ENCODE measurements around the gene GLI1. TPM values are rescaled to one million over a fixed set of nuclear protein-coding genes. Genes with fewer than 3 reads are reported as not detected.

GLI1 gene
- polyA plus RNA-seq, 2 donors = 0.16 to 0.28 TPM

GRCh38 chr12:57473392-57473791 lies 13.8 kb downstream of the GLI1 start:
- H3K27ac ChIP-seq (ENCODE audit: low read depth in 2 of 2, low read length in 1 of 2) = no peak overlapping the region
- no peak overlapping the region for H3K4me3 ChIP-seq (ENCODE audit: low read depth in 1 of 2, low read length in 2 of 2)
- H3K27me3 ChIP-seq (ENCODE audit: control insufficient read depth in 1 of 2, insufficient read depth in 2 of 2, low read length in 2 of 2) = peaks cover 0 to 9% of the 10 kb centered on the region in 2 donors
- 52 to 55% methylated on average over 3 of the region's 3 CpGs for WGBS, 2 donors
- peaks cover 4 to 17% of the 10 kb centered on the region in 2 donors for H3K4me1 ChIP-seq (ENCODE audit: control insufficient read depth in 2 of 2, insufficient read depth in 2 of 2, low read length in 1 of 2)
- H3K36me3 ChIP-seq (ENCODE audit: control insufficient read depth in 2 of 2, insufficient read depth in 2 of 2, low read length in 1 of 2) = peaks cover 0 to 3% of the 10 kb centered on the region in 2 donors
- H3K9me3 ChIP-seq (ENCODE audit: control insufficient read depth in 2 of 2, insufficient read depth in 1 of 2, low read depth in 1 of 2, low read length in 1 of 2) = no peaks in the 10 kb centered on the region

DNA sequence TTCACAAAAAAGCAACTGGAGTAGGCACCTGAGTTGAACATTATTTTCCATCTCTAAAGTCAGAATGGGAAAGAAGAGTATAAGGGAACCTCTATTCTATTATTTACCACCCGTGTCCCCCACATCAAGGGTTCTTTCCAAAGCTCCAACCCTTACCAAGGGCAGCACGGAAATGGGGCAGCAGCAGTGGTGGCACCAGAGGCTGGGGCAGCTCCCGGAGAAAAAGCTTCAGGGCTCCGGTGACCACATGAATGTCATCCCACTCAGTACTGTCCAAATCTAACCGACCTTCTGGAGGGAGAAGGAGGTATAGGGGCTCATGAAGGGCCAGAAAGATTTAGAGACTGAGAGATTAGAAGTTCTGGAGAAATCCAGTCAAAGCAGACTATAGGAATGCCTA lies 14.3 kb downstream of the GLI1 start:
- H3K27ac ChIP-seq (ENCODE audit: low read depth in 2 of 2, low read length in 1 of 2) = no peak overlapping the region
- H3K9me3 ChIP-seq (ENCODE audit: control insufficient read depth in 2 of 2, insufficient read depth in 1 of 2, low read depth in 1 of 2, low read length in 1 of 2) = no peaks in the 10 kb centered on the region
- H3K4me3 ChIP-seq (ENCODE audit: low read depth in 1 of 2, low read length in 2 of 2) = no peak overlapping the region
- peaks cover 0 to 9% of the 10 kb centered on the region in 2 donors for H3K27me3 ChIP-seq (ENCODE audit: control insufficient read depth in 1 of 2, insufficient read depth in 2 of 2, low read length in 2 of 2)
- peaks cover 0 to 3% of the 10 kb centered on the region in 2 donors for H3K36me3 ChIP-seq (ENCODE audit: control insufficient read depth in 2 of 2, insufficient read depth in 2 of 2, low read length in 1 of 2)
- 87 to 92% methylated on average over 5 of the region's 5 CpGs for WGBS, 2 donors
- peaks cover 4 to 19% of the 10 kb centered on the region in 2 donors for H3K4me1 ChIP-seq (ENCODE audit: control insufficient read depth in 2 of 2, insufficient read depth in 2 of 2, low read length in 1 of 2)

GRCh38 chr12:57474430-57474829 lies 14.8 kb downstream of the GLI1 start:
- peaks cover 4 to 19% of the 10 kb centered on the region in 2 donors for H3K4me1 ChIP-seq (ENCODE audit: control insufficient read depth in 2 of 2, insufficient read depth in 2 of 2, low read length in 1 of 2)
- no peak overlapping the region for H3K27ac ChIP-seq (ENCODE audit: low read depth in 2 of 2, low read length in 1 of 2)
- no peaks in the 10 kb centered on the region for H3K9me3 ChIP-seq (ENCODE audit: control insufficient read depth in 2 of 2, insufficient read depth in 1 of 2, low read depth in 1 of 2, low read length in 1 of 2)
- peaks cover 0 to 3% of the 10 kb centered on the region in 2 donors for H3K36me3 ChIP-seq (ENCODE audit: control insufficient read depth in 2 of 2, insufficient read depth in 2 of 2, low read length in 1 of 2)
- peaks cover 0 to 9% of the 10 kb centered on the region in 2 donors for H3K27me3 ChIP-seq (ENCODE audit: control insufficient read depth in 1 of 2, insufficient read depth in 2 of 2, low read length in 2 of 2)
- 77 to 79% methylated on average over 8 of the region's 8 CpGs for WGBS, 2 donors
- H3K4me3 ChIP-seq (ENCODE audit: low read depth in 1 of 2, low read length in 2 of 2) = no peak overlapping the region

DNA sequence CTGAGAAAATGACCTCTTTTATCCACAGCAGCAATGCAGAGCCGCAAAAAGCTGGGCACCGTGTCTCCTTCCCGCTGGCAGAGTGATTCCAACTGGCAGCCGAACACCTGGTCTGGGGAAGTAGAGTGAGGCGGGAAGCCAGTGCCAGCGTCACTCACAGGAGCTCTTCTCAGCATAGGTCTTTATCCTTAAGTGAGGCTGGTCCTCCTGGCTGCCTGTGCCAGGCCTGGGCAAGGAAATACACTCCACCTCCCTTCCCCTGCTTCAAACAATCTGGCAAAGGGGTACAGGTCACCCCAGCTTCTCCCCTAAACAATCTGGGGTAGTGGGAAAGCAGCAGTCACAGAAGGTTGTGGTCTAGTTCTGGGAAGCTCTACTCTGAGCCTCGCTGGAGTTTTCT lies 15.3 kb downstream of the GLI1 start:
- 53 to 63% methylated on average over 7 of the region's 7 CpGs for WGBS, 2 donors
- Histone ChIP-seq H3K9me3 (ENCODE audit: control insufficient read depth in 2 of 2, insufficient read depth in 1 of 2, low read depth in 1 of 2, low read length in 1 of 2) (no peaks in the 10 kb centered on the region), H3K27ac (ENCODE audit: low read depth in 2 of 2, low read length in 1 of 2) (no peak overlapping the region), H3K27me3 (ENCODE audit: control insufficient read depth in 1 of 2, insufficient read depth in 2 of 2, low read length in 2 of 2) (peaks cover 0 to 9% of the 10 kb centered on the region in 2 donors), H3K4me1 (ENCODE audit: control insufficient read depth in 2 of 2, insufficient read depth in 2 of 2, low read length in 1 of 2) (peaks cover 4 to 19% of the 10 kb centered on the region in 2 donors), H3K4me3 (ENCODE audit: low read depth in 1 of 2, low read length in 2 of 2) (peak overlapping the region in 1 of 2 donors; percentile 13), H3K36me3 (ENCODE audit: control insufficient read depth in 2 of 2, insufficient read depth in 2 of 2, low read length in 1 of 2) (peaks cover 0 to 3% of the 10 kb centered on the region in 2 donors)

GRCh38 chr12:57475271-57476161 lies 15.9 kb downstream of the GLI1 start:
- H3K9me3 ChIP-seq (ENCODE audit: control insufficient read depth in 2 of 2, insufficient read depth in 1 of 2, low read depth in 1 of 2, low read length in 1 of 2) = no peaks in the 10 kb centered on the region
- peak overlapping the region; percentile 13 to 24 for H3K4me3 ChIP-seq (ENCODE audit: low read depth in 1 of 2, low read length in 2 of 2)
- peak overlapping the region in 1 of 2 donors; percentile 29 for H3K27ac ChIP-seq (ENCODE audit: low read depth in 2 of 2, low read length in 1 of 2)
- no peaks in the 10 kb centered on the region for H3K36me3 ChIP-seq (ENCODE audit: control insufficient read depth in 2 of 2, insufficient read depth in 2 of 2, low read length in 1 of 2)
- 12 to 13% methylated on average over 80 to 84 of the region's 84 CpGs for WGBS, 2 donors
- H3K4me1 ChIP-seq (ENCODE audit: control insufficient read depth in 2 of 2, insufficient read depth in 2 of 2, low read length in 1 of 2) = peaks cover 4 to 19% of the 10 kb centered on the region in 2 donors
- peaks cover 0 to 9% of the 10 kb centered on the region in 2 donors for H3K27me3 ChIP-seq (ENCODE audit: control insufficient read depth in 1 of 2, insufficient read depth in 2 of 2, low read length in 2 of 2)

DNA sequence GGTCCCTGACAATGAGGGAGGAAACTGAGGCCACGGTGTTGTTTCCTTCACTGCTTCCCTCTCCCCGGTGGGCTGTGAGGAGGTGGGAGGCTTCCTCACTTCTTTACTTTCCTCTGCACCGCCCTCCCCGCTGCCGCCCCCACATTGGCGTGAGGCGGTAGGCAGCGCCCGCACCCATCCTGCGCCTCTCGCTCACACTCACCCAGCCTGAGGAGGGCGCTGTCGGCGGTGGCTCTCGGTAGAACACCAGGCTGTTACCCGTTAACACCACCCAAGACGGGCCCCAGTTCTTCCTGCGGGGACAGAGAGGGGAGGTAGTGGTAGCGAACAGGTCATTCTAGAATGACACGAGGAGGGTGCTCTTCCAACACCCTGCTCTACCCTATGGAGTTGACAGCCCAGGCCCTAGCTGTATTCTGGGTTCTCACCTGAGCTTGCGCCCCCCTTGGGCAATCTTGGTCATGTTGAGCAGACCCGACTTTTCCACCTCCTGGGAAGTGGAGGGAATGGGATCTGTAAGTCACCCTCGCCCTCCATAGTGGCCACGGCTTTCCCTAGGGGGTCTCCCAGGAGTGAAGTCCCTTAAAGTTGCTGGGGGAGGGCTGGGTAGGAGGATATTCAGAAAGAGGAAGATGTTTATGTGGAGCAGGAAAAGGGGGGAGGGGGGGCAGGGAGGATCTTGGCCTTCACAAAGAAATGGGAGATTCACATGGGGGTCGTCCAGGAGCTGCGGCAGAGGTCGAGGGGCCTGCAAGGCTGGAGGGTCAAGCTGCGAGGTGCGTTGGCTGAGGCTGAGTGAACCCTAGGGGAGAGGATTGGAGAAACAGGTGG lies 16.8 kb downstream of the GLI1 start:
- Histone ChIP-seq H3K4me3 (ENCODE audit: low read depth in 1 of 2, low read length in 2 of 2) (peak overlapping the region; percentile 13 to 24), H3K27ac (ENCODE audit: low read depth in 2 of 2, low read length in 1 of 2) (peak overlapping the region; percentile 29 to 37), H3K4me1 (ENCODE audit: control insufficient read depth in 2 of 2, insufficient read depth in 2 of 2, low read length in 1 of 2) (peaks cover 4 to 19% of the 10 kb centered on the region in 2 donors), H3K27me3 (ENCODE audit: control insufficient read depth in 1 of 2, insufficient read depth in 2 of 2, low read length in 2 of 2) (peaks cover 0 to 11% of the 10 kb centered on the region in 2 donors), H3K9me3 (ENCODE audit: control insufficient read depth in 2 of 2, insufficient read depth in 1 of 2, low read depth in 1 of 2, low read length in 1 of 2) (no peaks in the 10 kb centered on the region), H3K36me3 (ENCODE audit: control insufficient read depth in 2 of 2, insufficient read depth in 2 of 2, low read length in 1 of 2) (no peaks in the 10 kb centered on the region)
- WGBS, 2 donors = 17 to 20% methylated on average over 28 to 29 of the region's 29 CpGs

- Histone ChIP-seq H3K27me3 (ENCODE audit: control insufficient read depth in 1 of 2, insufficient read depth in 2 of 2, low read length in 2 of 2) (peaks cover 0 to 11% of the 10 kb centered on the region in 2 donors), H3K27ac (ENCODE audit: low read depth in 2 of 2, low read length in 1 of 2) (peak overlapping the region; percentile 29 to 37), H3K9me3 (ENCODE audit: control insufficient read depth in 2 of 2, insufficient read depth in 1 of 2, low read depth in 1 of 2, low read length in 1 of 2) (no peaks in the 10 kb centered on the region), H3K4me3 (ENCODE audit: low read depth in 1 of 2, low read length in 2 of 2) (peak overlapping the region; percentile 5 to 27), H3K36me3 (ENCODE audit: control insufficient read depth in 2 of 2, insufficient read depth in 2 of 2, low read length in 1 of 2) (no peaks in the 10 kb centered on the region), H3K4me1 (ENCODE audit: control insufficient read depth in 2 of 2, insufficient read depth in 2 of 2, low read length in 1 of 2) (peaks cover 4 to 19% of the 10 kb centered on the region in 2 donors)
- WGBS, 2 donors = 73 to 74% methylated on average over 15 of the region's 15 CpGs
These were observed 17.6 kb downstream of the GLI1 start for GRCh38 chr12:57476993-57477709.

- 55 to 63% methylated on average over 12 of the region's 12 CpGs for WGBS, 2 donors
- H3K4me1 ChIP-seq (ENCODE audit: control insufficient read depth in 2 of 2, insufficient read depth in 2 of 2, low read length in 1 of 2) = peaks cover 4 to 19% of the 10 kb centered on the region in 2 donors
- H3K27ac ChIP-seq (ENCODE audit: low read depth in 2 of 2, low read length in 1 of 2) = peak overlapping the region; percentile 53 to 57
- peaks cover 0 to 11% of the 10 kb centered on the region in 2 donors for H3K27me3 ChIP-seq (ENCODE audit: control insufficient read depth in 1 of 2, insufficient read depth in 2 of 2, low read length in 2 of 2)
- H3K36me3 ChIP-seq (ENCODE audit: control insufficient read depth in 2 of 2, insufficient read depth in 2 of 2, low read length in 1 of 2) = no peaks in the 10 kb centered on the region
- peak overlapping the region; percentile 5 to 27 for H3K4me3 ChIP-seq (ENCODE audit: low read depth in 1 of 2, low read length in 2 of 2)
- no peaks in the 10 kb centered on the region for H3K9me3 ChIP-seq (ENCODE audit: control insufficient read depth in 2 of 2, insufficient read depth in 1 of 2, low read depth in 1 of 2, low read length in 1 of 2)
These were observed 18.4 kb downstream of the GLI1 start for GRCh38 chr12:57477710-57478681.
